Hematopoietic multipotent progenitor cell treated with erythropoietin and hydrocortisone succinate and interleukin-3 and kit ligand, for 17 days (in vitro differentiated cells): Measurements from ENCODE around the gene NDUFB6.
A peak's percentile ranks its signal among the peaks of the same experiment; 100 is the strongest.
"Not testable (repeated sequence)": the region's sequence is repeated elsewhere in the genome, so short reads cannot be mapped to it uniquely, and the experiment has no call there.

Experiments used
- DNase-seq: peaks from one replicate; pipeline ENCODE4 v3.0.0-alpha.2; 2015; ENCODE audit warnings: low spot score

The NDUFB6 gene

DNA sequence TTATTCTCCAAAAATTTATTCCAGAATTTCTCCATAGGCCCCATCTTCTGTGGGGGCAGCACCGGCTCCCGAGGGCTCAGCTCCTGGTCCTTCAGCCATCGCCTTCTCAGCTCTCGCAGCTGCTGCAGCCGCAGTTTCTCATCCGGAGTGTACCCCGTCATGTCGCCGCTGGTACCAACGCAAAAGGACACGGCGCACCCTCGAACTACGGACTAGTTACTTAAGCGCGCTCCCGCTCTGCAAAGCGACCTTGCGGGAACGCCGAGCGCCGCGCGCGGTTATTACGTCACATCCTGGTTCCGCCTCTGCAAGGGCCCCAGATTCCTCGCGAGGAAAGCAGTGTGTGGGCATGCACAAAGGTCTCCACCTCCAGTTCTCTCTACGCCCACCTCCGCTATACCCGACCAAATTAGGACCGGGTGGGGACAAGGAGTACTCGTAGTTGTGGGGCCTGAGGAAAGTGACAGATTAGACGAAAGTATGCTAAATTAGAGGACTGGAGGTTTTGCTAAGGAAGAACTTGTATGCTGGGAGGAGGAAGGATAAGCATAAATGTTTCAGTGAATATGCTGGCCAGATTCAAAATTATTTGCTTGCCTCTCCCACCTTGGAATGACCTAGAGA lies at the start of gene NDUFB6:
TSS of gene NDUFB6 (minus strand) at position 260 of the 624 bp plus-strand sequence. CDS start at position 161, 99 bp downstream.
- DNase-seq, result peak; percentile 88

- no peak for DNase-seq
Observed at GRCh38 chr9:32618261-32618660, 45.3 kb upstream of the NDUFB6 start.

- DNase-seq, result no peak
Observed at GRCh38 chr9:32606811-32607210, 33.9 kb upstream of the NDUFB6 start.

GRCh38 chr9:32603914-32604852 lies 31.2 kb upstream of the NDUFB6 start:
- no peak for DNase-seq

DNA sequence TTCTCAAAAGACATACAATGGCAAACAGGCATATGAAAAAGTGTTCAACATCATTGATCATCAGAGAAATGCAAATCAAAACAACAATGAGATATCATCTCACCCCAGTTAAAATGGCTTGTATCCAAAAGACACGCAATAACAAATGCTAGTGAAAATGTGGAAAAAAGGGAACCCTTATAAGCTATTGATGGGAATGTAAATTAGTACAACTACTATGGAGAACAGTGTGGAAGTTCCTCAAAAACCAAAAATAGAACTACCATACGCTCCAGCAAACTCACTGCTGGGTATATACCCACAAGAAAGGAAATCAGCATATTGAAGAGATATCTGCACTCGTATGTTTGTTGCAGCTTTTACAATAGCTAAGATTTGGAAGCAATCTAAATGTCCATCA lies 26.1 kb upstream of the NDUFB6 start:
- DNase-seq, result not testable (repeated sequence)

DNA sequence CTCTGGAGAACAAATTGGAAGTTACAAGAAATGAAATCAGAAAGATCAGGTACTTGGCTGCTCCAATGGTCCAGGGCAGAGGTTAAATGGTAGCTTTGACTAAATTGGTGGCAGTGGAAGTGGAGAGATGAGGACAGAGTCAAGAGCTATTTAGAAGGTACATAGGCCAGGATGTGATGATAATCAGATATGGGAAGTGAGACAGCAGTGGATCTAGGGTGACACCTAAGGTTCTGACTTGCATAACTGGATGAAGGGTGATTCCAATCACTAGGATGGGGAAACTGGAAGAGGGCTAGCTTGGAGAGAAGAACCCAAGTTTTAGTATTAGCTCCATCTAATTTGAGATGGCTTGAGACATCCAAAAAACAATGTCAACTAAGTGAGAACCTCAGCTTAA lies 24.0 kb upstream of the NDUFB6 start:
- DNase-seq, result no peak

DNA sequence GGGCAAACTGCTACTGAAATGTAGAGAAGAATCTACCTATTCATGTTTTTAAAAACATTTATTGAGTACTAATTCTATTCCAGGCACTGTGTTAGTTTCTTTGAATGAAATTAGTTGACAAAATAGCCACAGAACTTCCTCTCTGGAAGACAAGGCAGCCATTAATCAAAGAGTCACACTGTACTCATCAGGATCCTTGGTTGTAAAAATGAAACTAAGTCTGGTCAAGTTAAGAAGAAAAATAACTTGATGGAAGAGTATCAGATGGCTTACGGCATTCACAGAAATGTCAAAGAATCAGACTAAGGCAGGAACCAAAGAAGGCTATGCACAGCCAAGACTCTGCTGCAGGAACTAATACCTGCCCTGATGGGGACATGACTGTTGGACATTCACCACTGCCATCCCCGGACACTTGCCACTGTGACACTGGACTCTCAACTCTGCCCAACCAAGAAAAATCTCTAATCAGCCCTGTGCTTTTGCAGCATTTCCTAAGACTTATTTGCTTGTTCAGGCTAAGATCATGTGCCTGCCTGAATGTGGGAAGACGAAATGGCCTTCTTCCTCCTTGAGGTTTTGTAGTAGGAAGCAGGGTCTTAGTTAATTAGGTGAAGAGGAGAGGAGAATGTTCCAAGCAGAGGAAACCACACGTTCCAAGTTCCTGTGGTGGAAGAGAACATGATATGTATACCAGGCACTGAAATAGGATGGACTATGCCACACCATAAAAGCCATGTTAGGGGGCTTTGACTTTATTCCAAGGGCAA lies 23.3 kb upstream of the NDUFB6 start:
- no peak for DNase-seq

DNA sequence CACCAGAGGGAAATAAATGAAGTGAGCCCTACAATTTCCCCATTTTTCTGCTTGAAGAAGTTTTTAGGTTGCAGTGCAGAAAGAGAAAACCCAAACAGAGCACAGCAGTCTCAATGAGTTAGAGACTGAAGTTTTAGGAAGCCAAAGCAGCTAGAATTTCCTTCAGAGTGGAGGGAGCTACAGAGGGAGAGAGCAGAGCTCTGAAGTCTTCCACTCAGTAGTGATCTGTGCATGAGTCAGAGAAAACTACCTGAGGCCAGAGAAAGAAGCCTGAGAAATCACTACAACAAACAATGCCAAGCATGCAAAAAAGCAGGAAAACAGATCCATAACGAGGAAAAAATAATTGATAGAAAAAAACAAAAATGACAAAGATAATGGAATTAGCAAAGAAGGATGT lies 17.9 kb upstream of the NDUFB6 start:
- no peak for DNase-seq

- DNase-seq, result no peak
Observed at GRCh38 chr9:32590476-32590875, 17.5 kb upstream of the NDUFB6 start.

DNA sequence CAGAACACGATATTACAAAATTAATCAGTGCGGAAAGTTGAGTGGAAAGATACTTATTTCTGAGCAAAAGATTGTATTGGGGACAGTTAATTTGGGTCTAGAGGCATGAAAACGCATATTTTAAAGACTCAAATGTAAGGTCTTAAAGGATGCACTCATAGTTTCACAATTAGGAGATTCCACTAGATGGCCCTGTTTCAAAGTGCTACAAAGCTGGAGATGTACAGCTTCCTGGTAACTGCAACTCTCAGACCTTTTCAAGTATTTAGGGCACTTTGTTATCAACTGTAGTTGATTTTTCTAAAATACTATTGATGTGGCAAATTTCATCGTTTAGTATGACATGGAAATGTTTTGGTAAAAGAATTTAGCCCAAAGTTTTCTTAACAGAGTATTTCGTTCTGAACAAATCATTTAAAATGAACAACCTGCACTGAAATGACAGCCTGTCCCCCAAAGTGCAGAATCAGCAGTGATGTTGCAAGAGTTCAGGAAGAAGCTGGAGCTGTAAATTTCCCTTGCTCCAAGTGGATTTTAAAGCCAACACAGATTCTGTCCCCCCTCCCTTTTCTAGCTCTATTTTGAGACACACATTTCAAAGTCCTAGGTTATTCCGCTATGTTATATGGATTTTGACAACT lies 16.2 kb upstream of the NDUFB6 start:
- DNase-seq, result peak; percentile 13

- no peak for DNase-seq
Observed at GRCh38 chr9:32587901-32588300, 14.9 kb upstream of the NDUFB6 start.

DNA sequence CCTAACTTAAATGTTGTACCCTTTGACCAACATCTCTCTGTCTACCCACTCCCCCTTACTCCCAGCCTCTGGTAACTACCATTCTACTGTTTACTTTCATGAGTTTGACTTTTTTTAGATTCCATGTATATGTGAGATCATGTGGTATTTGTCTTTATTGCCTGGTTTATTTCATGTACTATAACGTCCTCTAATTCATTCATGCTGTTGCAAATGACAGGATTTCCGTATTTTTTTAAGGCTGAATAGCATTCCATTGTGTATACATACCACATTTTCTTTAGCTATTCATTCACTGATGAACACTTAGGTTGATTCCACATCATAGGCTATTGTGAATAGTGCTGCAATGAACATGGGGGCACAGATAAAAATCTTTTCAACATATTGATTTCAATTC lies 11.8 kb upstream of the NDUFB6 start:
- no peak for DNase-seq

- peak; percentile 62 for DNase-seq
Observed at GRCh38 chr9:32581512-32582143, 8.7 kb upstream of the NDUFB6 start.

DNA sequence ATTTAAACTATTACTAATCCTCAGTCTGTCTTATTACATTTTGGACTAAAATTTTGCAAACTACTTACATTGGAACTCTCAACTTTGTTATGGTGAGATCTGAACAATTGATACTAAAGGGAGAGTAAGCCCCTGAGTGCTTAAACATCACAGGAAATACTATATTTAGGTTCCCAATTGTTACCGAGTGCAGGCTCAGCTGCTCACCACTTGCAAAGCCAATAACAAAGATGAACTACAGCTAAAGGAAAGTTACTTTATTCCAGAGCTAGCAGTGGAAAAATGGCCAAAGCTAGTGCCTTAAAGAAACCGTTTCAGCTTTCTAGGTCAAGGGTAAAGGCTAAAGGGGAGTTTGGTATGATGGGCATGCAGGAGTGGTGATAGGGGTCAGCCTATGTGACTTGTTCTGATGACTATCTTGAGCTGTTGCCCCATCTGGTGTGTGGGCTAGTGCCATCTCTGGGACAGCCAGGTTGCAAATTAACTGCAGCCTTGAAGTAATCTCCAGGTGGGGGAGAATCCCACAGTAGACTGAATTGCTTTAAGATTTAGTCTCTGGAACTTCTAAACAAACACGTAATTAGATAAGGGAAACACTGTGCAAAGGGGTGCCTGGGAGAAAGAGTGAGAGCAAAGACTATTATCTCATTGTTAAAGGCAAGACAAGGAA lies 7.8 kb upstream of the NDUFB6 start:
- DNase-seq, result no peak

GRCh38 chr9:32579706-32580331 lies 6.9 kb upstream of the NDUFB6 start:
- DNase-seq, result peak; percentile 86

DNA sequence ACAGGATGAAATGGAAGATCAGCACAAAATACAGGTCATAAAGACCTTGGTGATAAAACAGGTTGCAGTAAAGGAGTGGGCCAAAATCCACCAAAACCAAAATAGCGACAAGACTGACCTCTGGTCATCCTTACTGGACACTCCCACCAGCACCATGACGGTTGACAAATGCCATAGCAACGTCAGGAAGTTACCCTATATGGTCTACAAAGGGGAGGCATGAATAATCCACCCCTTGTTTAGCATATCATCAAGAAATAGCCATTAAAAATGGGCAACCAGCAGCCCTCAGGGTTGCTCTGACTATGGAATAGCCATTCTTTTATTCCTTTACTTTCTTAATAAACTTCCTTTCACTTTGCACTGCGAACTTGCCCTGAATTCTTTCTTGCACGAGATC lies 6.0 kb upstream of the NDUFB6 start:
- DNase-seq, result no peak

DNA sequence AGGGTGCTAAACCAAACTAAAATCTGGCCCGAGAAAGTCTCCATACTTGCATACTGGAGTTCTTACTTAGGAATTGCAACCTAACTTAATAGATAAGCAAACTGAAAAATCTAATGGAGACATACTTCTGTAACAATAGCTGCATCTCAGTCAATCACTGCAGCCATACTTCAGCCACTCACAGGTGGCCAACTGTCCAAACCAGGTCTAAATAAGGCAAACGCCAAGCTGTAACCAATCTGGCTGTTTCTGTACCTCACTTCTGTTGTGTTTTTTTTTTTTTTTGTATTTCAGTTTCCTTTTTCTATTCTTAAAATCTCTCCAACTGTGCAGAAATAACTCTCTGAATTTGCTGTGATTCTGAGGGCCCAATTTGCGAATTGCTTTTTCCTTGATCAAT lies 4.4 kb upstream of the NDUFB6 start:
- no peak for DNase-seq

- DNase-seq, result no peak
Observed at GRCh38 chr9:32574858-32575257, 1.9 kb upstream of the NDUFB6 start.

GRCh38 chr9:32573821-32574220 lies 862 bp upstream of the NDUFB6 start:
- DNase-seq, result no peak
